ENCODE results near the gene TCP11L2. TPM values are rescaled to one million over a fixed set of nuclear protein-coding genes. Genes with fewer than 3 reads are reported as not detected.
"Not testable (repeated sequence)": the region's sequence is repeated elsewhere in the genome, so short reads cannot be mapped to it uniquely, and the experiment has no call there.

TCP11L2 gene
- total RNA-seq, 1 experiment from 2014 or later = 12.1 TPM

DNA sequence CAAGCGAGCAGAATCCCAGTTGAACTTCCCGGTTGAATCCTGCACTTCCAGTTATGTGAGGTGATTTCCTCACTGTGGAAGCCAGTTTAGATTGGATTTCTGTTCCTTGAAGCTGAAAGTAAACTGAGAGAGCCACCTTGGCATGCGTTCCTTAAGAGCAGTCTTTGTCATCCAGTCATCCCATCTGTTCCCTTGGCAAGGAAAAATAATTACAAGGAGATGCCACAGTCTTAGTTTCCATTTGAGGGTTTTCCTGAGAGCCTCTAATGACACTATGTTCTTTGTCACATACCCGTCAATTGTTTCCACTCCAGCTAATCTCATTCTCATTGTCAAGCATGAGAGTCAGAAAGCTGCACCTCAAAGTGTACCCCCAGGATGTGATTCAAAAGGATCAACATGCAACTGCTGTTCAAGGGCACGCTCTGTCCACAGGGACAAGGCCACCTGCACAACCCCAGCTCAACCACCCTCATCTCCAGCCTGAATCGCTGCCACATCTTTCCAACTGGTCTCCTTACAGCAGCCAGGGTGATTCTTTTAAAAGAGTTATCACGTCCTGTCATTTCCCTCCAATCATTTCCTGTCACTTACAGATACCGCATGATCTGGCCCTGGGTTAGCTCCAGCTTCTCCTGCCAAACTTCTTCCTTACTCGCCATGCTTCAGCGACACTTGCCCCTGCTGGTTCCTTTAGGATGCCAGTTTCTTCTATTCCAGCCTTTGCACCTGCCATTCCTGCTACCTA, 18.0 kb upstream of the TCP11L2 start:
- Histone ChIP-seq H3K4me3 (ENCODE audit: low read length) (no peak overlapping the region), H3K4me2 (ENCODE audit: low read length) (no peak overlapping the region), H4K20me1 (ENCODE audit: low read length) (no peaks in the 10 kb centered on the region), H3K36me3 (ENCODE audit: low read depth, low read length) (no peaks in the 10 kb centered on the region), H3K9me2 (replicated peaks; ENCODE audit: low read length) (no peaks in the 10 kb centered on the region), H3K9me3 (ENCODE audit: low read length) (0 out of 2 replicates have a peak, but pooled peaks cover 5% of the 10 kb centered on the region), H2AFZ (ENCODE audit: low read length) (no peak overlapping the region), H3K79me2 (ENCODE audit: low read length) (no peaks in the 10 kb centered on the region), H3K27me3 (ENCODE audit: low read length) (no peaks in the 10 kb centered on the region), H3K4me1 (ENCODE audit: insufficient read depth, low read length) (peaks cover 49% of the 10 kb centered on the region), H3F3A (ENCODE audit: low read length, unreplicated experiment) (peaks cover 13% of the 10 kb centered on the region), H3K27ac (ENCODE audit: low read length) (no peak overlapping the region), H3K9ac (ENCODE audit: low read length) (no peak overlapping the region)
- ChIA-PET POLR2A (ENCODE audit: unreplicated experiment) (interaction anchor here (0.6 kb wide), 1 partner anchor 13 kb away, joined by 6 read pairs; no protein-coding TSS in a partner anchor), CTCF (interaction anchor here (0.7 kb wide), 1 partner anchor 58 kb away, joined by 3 read pairs; no protein-coding TSS in a partner anchor)
- TF ChIP-seq EZH2phosphoT487 (IDR thresholded peaks at IDR 0.05; ENCODE audit: borderline replicate concordance, low read length) (no peak), EZH2 (IDR thresholded peaks at IDR 0.05; ENCODE audit: low read length, unreplicated experiment) (no peak)
- TF ChIP-seq, protein P1, sequence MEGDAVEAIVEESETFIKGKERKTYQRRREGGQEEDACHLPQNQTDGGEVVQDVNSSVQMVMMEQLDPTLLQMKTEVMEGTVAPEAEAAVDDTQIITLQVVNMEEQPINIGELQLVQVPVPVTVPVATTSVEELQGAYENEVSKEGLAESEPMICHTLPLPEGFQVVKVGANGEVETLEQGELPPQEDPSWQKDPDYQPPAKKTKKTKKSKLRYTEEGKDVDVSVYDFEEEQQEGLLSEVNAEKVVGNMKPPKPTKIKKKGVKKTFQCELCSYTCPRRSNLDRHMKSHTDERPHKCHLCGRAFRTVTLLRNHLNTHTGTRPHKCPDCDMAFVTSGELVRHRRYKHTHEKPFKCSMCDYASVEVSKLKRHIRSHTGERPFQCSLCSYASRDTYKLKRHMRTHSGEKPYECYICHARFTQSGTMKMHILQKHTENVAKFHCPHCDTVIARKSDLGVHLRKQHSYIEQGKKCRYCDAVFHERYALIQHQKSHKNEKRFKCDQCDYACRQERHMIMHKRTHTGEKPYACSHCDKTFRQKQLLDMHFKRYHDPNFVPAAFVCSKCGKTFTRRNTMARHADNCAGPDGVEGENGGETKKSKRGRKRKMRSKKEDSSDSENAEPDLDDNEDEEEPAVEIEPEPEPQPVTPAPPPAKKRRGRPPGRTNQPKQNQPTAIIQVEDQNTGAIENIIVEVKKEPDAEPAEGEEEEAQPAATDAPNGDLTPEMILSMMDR (conservative IDR thresholded peaks at IDR 0.05; ENCODE audit: low read depth, low read length) = no peak
- no TSS peak for BruUV-seq (replicated peaks)
- ATAC-seq = no peak
- intact Hi-C loops (cut with micrococcal nuclease) = loop anchor here (5.0 to 10.0 kb wide), 3 partner anchors 58 to 1070 kb away; no protein-coding TSS in a partner anchor
- peak; percentile 41 for DNase-seq

DNA sequence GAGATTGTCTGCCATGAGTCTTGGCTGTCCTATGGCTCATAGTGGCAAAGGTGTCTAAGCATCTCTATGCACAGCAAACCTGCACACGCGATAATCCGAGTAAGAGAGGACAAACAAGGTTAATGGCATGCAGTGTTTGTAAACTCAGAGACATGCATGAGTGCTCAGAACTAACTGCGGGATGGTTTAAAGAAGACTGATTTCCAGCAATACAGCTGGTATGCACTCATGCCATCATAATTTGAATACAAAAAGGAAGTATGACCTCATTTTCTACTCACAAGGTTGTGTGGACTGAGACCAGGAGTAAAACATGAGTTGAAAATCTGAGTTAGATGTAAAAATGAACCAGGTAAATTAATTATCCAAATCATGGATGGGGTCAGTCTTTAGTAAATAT, 16.6 kb upstream of the TCP11L2 start:
- H3K79me2 ChIP-seq (ENCODE audit: low read length) = no peaks in the 10 kb centered on the region
- no peak overlapping the region for H3K9ac ChIP-seq (ENCODE audit: low read length)
- no peaks in the 10 kb centered on the region for H3K27me3 ChIP-seq (ENCODE audit: low read length)
- H3K36me3 ChIP-seq (ENCODE audit: low read depth, low read length) = no peaks in the 10 kb centered on the region
- H3K4me1 ChIP-seq (ENCODE audit: insufficient read depth, low read length) = peaks cover 54% of the 10 kb centered on the region
- H3K9me3 ChIP-seq (ENCODE audit: low read length) = 0 out of 2 replicates have a peak, but pooled peaks cover 5% of the 10 kb centered on the region
- no peak overlapping the region for H3K4me2 ChIP-seq (ENCODE audit: low read length)
- H3K9me2 ChIP-seq (replicated peaks; ENCODE audit: low read length) = no peaks in the 10 kb centered on the region
- CTCF ChIA-PET = no interaction called here
- no peak overlapping the region for H2AFZ ChIP-seq (ENCODE audit: low read length)
- no peak overlapping the region for H3K4me3 ChIP-seq (ENCODE audit: low read length)
- intact Hi-C loops (cut with micrococcal nuclease) = loop anchor here (5.0 to 10.0 kb wide), 3 partner anchors 56 to 1071 kb away; no protein-coding TSS in a partner anchor
- H3K27ac ChIP-seq (ENCODE audit: low read length) = no peak overlapping the region
- DNase-seq (no peak), ATAC-seq (no peak)
- POLR2A ChIA-PET (ENCODE audit: unreplicated experiment) = interaction anchor here (0.7 kb wide), 1 partner anchor 14 kb away, joined by 5 read pairs; no protein-coding TSS in a partner anchor
- no peaks in the 10 kb centered on the region for H4K20me1 ChIP-seq (ENCODE audit: low read length)
- no TSS peak for BruUV-seq (replicated peaks)
- TF ChIP-seq EZH2phosphoT487 (IDR thresholded peaks at IDR 0.05; ENCODE audit: borderline replicate concordance, low read length) = no peak
- H3F3A ChIP-seq (ENCODE audit: low read length, unreplicated experiment) = peaks cover 13% of the 10 kb centered on the region

DNA sequence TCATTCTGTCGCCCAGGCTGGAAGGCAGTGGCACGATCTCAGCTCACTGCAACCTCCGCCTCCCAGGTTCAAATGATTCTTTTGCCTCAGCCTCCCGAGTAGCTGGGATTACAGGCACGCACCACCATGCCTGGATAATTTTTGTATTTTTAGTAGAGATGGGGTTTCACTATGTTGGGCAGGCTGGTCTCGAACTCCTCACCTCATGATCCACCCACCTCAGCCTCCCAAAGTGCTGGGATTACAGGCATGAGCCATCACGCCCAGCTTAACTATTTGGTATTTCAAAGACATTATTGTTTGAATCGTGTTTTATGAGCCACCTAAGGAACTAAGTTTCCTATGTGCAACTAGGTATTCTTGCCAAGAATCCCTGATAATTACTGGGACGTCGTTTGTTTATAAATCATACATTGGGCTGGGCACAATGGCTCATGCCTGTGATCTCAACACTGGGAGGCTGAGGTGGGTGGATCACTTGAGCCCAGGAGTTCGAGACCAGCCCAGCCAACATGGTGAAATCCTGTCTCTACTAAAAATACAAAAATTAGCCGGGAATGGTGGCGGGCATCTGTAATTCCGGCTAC, 15.9 kb upstream of the TCP11L2 start:
- BruUV-seq (replicated peaks); H3K9me3 ChIP-seq (ENCODE audit: low read length); H3K9me2 ChIP-seq (replicated peaks; ENCODE audit: low read length); H3K4me3 ChIP-seq (ENCODE audit: low read length); H3K36me3 ChIP-seq (ENCODE audit: low read depth, low read length); CTCF ChIA-PET; H3K4me2 ChIP-seq (ENCODE audit: low read length); H4K20me1 ChIP-seq (ENCODE audit: low read length); H3K27me3 ChIP-seq (ENCODE audit: low read length); H3K79me2 ChIP-seq (ENCODE audit: low read length); H3K9ac ChIP-seq (ENCODE audit: low read length); H2AFZ ChIP-seq (ENCODE audit: low read length): not testable (repeated sequence)
- intact Hi-C loops (cut with micrococcal nuclease) = loop anchor here (1.0 to 10.0 kb wide), 5 partner anchors 15 to 1072 kb away; partner anchors contain the start of gene CKAP4
- DNase-seq = peak; percentile 80
- peak; percentile 10; the same call in 1 of the 2 replicates for ATAC-seq
- peaks cover 52% of the 10 kb centered on the region for H3K4me1 ChIP-seq (ENCODE audit: insufficient read depth, low read length)
- H3K27ac ChIP-seq (ENCODE audit: low read length) = peak overlapping the region; percentile 96
- peaks cover 13% of the 10 kb centered on the region for H3F3A ChIP-seq (ENCODE audit: low read length, unreplicated experiment)
- POLR2A ChIA-PET (ENCODE audit: unreplicated experiment) = interaction anchor here (0.7 kb wide), 1 partner anchor 13 kb away, joined by 5 read pairs; no protein-coding TSS in a partner anchor

All from PC-3 (cell line).